ENCODE measurements around the gene FBXO40.
A peak's percentile ranks its signal among the peaks of the same experiment; 100 is the strongest.
"Not testable (repeated sequence)": the region's sequence is repeated elsewhere in the genome, so short reads cannot be mapped to it uniquely, and the experiment has no call there.

Gene FBXO40, protein sequence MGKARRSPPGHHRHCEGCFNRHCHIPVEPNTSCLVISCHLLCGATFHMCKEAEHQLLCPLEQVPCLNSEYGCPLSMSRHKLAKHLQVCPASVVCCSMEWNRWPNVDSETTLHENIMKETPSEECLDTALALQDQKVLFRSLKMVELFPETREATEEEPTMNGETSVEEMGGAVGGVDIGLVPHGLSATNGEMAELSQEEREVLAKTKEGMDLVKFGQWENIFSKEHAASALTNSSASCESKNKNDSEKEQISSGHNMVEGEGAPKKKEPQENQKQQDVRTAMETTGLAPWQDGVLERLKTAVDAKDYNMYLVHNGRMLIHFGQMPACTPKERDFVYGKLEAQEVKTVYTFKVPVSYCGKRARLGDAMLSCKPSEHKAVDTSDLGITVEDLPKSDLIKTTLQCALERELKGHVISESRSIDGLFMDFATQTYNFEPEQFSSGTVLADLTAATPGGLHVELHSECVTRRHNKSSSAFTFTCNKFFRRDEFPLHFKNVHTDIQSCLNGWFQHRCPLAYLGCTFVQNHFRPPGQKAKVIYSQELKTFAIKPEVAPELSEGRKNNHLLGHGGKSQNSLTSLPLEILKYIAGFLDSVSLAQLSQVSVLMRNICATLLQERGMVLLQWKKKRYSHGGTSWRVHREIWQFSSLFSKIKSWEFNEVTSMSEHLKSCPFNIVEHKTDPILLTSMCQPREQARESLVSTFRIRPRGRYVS

GRCh38 chr3:121592856-121593702 is at the start of gene FBXO40:
Gene FBXO40, plus strand, starts transcription at chr3:121593379. Its CDS starts 27,197 bp downstream, at chr3:121620576.
- DNase-seq: no peak

DNA sequence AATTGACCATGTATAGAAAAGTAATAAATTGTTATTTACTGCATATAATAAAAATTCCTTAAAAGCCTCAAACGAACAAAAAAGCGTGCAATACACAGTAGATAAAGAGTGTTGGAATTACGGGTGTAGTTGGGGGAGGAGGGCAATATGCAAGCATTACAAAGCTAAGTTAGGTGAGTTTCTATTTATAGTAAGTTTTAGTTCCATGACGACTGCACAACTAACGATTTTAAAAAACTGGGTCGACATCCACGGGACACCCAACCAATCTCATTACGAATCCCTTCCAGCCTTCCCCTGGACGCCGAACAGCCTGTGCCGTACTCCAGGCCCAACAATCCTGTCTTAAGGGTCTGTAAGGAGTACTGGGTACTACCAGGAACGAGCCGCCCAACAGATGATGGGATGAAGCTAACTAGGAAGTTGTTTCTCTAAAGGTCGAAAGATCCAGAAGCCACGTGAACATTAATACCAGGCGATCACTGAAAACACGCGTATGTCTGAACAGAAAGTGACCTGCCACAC is 48.1 kb upstream of the FBXO40 start:
- DNase-seq: no peak

GRCh38 chr3:121545574-121546455 is 47.4 kb upstream of the FBXO40 start, which contains the start of gene POLQ:
Gene POLQ, minus strand, starts transcription at chr3:121545988. Its CDS starts 111 bp downstream, at chr3:121545877.
- DNase-seq: peak; percentile 78

- DNase-seq: no peak
These were observed 40.8 kb upstream of the FBXO40 start for GRCh38 chr3:121552379-121552778.

GRCh38 chr3:121552797-121553196 is 40.4 kb upstream of the FBXO40 start:
- no peak for DNase-seq

- no peak for DNase-seq
These were observed 35.7 kb upstream of the FBXO40 start for GRCh38 chr3:121557426-121557934.

DNA sequence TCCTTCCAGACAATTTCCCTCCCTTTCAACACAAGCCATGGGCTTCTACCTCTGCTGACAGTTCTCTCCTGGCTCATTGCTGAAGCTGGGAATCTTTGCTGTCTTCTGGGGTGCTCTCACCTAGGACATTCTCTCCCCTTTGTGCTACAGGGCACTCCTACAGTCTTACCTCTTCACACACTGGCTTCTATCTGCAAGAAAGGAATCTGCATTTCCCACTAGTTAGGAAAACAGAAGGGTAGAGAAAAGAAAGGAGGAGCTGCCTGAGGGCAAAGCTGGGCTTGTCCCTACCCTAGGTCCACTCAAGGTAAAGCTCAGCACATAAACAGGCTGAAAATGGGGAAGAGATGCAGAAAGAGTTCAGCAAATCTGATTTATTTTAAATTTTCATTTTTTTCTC is 31.0 kb upstream of the FBXO40 start:
- DNase-seq: no peak

- no peak for DNase-seq
These were observed 26.4 kb upstream of the FBXO40 start for GRCh38 chr3:121566773-121567172.

- no peak for DNase-seq
These were observed 25.5 kb upstream of the FBXO40 start, which contains the start of gene ARGFX for GRCh38 chr3:121567649-121568048. Gene ARGFX, plus strand, starts transcription at chr3:121567949. Its CDS starts 2,765 bp downstream, at chr3:121570714.

DNA sequence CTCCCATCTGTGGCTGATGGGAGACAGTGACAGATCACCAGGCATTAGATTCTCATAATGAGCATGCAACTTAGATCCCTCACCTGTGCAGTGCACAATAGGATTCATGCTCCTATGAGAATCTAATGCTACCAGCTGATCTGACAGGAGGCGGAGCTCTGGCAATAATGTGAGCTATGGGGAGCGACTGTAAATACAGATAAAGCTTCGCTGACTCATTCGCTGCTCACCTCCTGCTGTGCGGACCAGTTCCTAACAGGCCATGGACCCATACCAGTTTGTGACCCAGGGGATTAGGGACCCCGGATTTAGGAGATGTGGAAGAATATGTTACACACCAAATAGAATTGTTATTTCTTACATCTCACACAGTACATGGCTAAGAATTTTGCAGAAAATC is 18.7 kb upstream of the FBXO40 start:
- no peak for DNase-seq

DNA sequence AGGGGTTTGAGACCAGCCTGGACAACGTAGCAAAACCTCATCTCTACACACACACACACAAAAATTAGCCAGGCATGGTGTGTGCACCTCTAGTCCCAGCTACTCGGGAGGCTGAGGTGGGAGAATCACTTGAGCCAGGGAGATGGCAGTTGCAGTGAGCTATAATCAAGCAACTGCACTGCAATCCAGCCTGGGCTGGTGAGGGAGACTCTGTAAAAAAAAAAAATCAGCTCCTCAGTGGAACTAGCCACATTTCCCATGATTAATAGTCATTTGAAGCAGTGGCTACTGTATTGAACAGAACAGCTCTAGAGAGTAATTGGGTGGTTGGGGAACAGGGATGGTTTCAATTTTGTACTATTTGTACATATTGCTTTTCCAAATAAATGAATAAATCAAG is 11.5 kb upstream of the FBXO40 start:
- DNase-seq: no peak

- no peak for DNase-seq
These were observed 8.8 kb upstream of the FBXO40 start for GRCh38 chr3:121584418-121584817.

- not testable (repeated sequence) for DNase-seq
These were observed 627 bp downstream of the FBXO40 start for GRCh38 chr3:121593806-121594205.

- no peak for DNase-seq
These were observed 1.7 kb downstream of the FBXO40 start for GRCh38 chr3:121594850-121595249.

- DNase-seq: no peak
These were observed 2.7 kb downstream of the FBXO40 start for GRCh38 chr3:121595765-121596406.

- DNase-seq: no peak
These were observed 5.4 kb downstream of the FBXO40 start for GRCh38 chr3:121598564-121598963.

DNA sequence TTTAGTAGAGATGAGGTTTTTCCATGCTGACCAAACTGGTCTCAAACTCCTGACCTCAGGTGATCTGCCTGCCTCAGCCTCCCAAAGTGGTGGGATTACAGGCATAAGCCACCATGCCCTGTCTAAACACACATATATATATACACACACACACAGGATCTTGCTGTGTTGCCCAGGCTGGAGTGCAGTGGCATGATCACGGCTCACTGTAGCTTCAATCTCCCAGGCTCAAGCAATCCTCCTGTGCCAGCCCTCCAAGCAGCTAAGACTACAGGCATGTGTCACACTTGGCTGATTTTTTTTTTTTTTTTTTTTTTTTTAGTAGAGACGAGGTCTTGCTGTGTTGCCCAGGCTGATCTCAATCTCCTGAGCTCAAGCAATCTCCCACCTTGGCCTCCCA is 6.7 kb downstream of the FBXO40 start:
- not testable (repeated sequence) for DNase-seq

GRCh38 chr3:121601212-121601812 is 8.1 kb downstream of the FBXO40 start:
- DNase-seq: no peak

DNA sequence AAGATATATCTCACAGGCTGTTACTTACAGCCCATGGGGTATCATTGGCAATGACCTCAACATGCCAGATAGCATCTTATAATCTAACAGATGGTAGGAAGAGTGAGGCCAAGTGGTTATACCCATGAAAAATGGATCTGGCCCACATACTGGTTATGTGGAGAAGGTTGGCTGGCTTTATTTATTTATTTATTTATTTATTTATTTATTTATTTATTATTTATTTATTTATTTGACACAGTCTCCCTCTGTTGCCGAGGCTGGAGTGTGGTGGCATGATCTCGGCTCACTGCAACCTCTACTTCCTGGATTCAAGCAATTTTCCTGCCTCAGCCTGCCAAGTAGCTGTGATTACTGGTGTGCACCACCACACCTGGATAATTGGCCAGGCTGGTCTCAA is 11.6 kb downstream of the FBXO40 start:
- DNase-seq: no peak

DNA sequence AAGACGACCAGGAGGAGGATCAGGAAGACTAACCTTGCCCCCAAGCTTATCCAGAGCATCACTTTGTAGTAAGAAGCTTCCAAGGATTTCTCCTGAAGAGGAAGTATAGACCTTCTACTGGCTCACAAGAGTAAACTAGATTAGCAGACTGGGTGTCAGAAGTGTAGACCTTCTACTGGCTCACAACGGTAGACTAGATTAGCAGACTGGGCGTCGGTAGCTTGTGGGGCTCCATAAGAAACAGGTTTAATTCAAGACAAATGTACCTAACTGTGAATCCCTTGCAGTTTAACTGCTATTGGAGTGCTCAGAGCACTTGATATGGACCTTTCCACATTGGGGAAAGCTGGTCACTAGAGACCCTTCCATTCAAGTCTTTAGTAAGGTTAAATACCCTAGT is 12.9 kb downstream of the FBXO40 start:
- no peak for DNase-seq

DNA sequence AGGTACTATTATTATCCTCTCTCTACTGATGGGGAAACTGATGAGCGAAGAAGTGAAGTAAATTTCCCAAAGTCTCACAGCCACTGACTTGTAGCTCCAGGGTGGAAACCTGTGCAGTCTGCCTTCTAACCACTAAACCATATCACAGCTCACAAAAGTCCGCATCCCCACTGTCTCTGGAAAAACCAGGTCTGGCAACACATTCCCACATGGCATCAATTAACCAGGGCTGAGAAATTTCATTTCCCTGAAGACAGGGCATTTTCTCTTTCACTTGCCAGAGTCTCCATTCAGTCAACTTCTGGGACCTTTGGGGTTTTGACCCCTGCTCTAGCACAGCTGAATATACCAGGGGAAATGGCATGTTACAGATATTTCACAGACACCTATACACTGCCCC is 26.5 kb downstream of the FBXO40 start:
- DNase-seq: no peak

Measured in stimulated activated CD4-positive, alpha-beta T cell treated with anti-CD3 and anti-CD28 coated beads, Interleukin-12 subunit alpha, Interleukin-12 subunit beta, amount 100 ng/mL, for 4 hours (primary cell).